Measurements from ENCODE around the gene GPC3.

The GPC3 gene

DNA sequence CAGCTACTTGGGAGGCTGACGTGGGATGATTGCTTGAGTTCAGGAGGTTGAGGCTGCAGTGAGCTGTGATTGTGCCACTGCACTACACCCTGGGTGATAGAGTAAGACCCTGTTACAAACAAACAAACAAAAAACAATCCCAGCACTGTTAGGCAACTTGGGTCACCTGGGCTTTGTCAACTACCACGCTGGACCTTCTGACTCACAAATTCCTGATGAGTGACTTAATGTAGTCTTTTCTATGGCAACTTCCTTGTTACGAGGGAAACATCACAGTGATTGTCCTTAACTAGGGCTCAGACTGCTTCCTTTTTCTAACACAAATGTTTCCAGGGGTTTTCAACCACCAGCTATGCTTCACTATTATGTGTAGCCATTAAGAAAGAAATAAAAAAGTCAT lies 441.3 kb downstream of the GPC3 start:
- ChIA-PET CTCF (no interaction called here), POLR2A (no interaction called here)
- DNase-seq (ENCODE audit: extremely low spot score): no peak
- TF ChIP-seq, protein P1, sequence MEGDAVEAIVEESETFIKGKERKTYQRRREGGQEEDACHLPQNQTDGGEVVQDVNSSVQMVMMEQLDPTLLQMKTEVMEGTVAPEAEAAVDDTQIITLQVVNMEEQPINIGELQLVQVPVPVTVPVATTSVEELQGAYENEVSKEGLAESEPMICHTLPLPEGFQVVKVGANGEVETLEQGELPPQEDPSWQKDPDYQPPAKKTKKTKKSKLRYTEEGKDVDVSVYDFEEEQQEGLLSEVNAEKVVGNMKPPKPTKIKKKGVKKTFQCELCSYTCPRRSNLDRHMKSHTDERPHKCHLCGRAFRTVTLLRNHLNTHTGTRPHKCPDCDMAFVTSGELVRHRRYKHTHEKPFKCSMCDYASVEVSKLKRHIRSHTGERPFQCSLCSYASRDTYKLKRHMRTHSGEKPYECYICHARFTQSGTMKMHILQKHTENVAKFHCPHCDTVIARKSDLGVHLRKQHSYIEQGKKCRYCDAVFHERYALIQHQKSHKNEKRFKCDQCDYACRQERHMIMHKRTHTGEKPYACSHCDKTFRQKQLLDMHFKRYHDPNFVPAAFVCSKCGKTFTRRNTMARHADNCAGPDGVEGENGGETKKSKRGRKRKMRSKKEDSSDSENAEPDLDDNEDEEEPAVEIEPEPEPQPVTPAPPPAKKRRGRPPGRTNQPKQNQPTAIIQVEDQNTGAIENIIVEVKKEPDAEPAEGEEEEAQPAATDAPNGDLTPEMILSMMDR (IDR thresholded peaks at IDR 0.05; ENCODE audit: control extremely low read depth, extremely low read depth, low read depth, missing control alignments): no peak

DNA sequence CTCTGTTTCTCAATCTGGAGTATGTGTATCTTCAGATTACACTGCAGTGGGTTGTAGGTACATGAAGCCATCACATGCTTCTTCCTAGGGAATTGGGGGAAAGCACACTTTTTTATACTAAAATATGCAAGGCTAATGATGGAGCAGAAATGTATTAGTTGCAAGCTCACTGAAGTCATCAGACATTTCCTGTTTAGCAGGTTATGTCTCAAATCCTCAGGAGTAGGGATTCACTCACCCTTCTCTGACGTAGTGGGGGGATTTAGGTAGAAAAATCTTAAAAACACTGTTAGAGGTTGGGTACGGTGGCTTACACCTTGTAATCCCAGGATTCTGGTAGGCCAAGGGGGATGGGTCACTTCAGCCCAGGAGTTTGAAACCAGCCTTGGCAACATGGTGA lies 441.7 kb downstream of the GPC3 start:
- DNase-seq (ENCODE audit: extremely low spot score): no peak
- TF ChIP-seq, protein P1 (IDR thresholded peaks at IDR 0.05; ENCODE audit: control extremely low read depth, extremely low read depth, low read depth, missing control alignments): no peak
- ChIA-PET POLR2A (no interaction called here), CTCF (no interaction called here)

DNA sequence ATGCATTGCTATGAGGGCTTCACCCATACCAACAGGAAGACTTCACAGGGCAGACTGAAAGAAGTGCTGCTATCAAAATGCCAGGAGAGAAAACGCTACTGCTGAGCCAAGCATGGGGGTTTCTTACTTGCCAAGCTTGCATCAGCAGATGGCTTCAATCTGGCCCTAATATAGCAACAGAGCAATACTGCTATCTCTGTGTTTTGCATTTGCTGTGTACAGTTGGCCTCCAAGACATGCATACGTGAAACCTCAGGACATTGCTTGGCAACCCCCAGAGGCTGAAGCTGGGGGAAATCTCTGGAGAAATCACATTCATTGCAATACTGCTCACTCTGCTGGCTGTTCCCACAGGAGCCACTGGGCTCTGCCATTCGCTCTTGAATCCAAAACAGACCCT lies 442.9 kb downstream of the GPC3 start:
- TF ChIP-seq, protein P1 (IDR thresholded peaks at IDR 0.05; ENCODE audit: control extremely low read depth, extremely low read depth, low read depth, missing control alignments): no peak
- CTCF ChIA-PET: no interaction called here
- POLR2A ChIA-PET: no interaction called here
- no peak for DNase-seq (ENCODE audit: extremely low spot score)

DNA sequence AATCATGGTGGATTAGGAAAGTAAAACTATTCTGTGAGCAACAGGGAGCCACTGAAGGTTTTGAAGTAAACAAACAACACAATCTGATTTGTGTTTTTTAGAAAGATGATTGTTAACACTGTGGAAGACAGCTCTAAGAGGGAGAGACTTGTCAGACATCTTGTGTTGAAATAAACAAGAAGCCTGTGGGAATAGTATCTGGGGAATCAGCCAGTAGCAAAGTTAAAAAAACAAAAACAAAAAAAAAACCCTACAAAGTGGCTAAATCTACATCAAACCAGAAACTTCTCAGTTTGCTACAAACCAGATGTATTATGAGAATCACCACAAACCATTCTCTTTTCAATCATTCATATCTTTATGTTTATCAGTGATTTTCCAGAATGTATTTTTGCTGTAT lies 444.4 kb downstream of the GPC3 start:
- TF ChIP-seq, protein P1 (IDR thresholded peaks at IDR 0.05; ENCODE audit: control extremely low read depth, extremely low read depth, low read depth, missing control alignments): no peak
- POLR2A ChIA-PET: no interaction called here
- no peak for DNase-seq (ENCODE audit: extremely low spot score)
- CTCF ChIA-PET: no interaction called here

DNA sequence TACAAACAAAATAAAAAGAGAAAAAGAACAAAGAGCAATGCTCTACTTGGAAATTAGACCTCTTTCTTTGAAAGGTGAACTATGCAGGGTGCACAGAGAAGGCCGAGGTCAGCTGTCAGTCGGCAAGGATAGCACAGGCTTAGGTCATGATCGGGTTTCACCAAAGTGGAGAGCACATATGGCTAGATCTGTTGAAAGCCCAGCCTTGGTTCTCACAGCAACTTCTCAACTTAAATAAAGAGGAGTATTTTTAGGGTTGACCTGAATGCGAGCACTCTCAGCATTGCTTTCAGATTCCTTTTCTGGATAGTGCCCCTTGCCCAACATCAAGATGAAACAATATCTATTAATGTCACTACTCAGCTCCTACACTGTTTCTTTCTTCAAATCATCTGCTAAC lies 447.2 kb downstream of the GPC3 start:
- ChIA-PET CTCF (no interaction called here), POLR2A (no interaction called here)
- no peak for DNase-seq (ENCODE audit: extremely low spot score)
- TF ChIP-seq, protein P1 (IDR thresholded peaks at IDR 0.05; ENCODE audit: control extremely low read depth, extremely low read depth, low read depth, missing control alignments): no peak

DNA sequence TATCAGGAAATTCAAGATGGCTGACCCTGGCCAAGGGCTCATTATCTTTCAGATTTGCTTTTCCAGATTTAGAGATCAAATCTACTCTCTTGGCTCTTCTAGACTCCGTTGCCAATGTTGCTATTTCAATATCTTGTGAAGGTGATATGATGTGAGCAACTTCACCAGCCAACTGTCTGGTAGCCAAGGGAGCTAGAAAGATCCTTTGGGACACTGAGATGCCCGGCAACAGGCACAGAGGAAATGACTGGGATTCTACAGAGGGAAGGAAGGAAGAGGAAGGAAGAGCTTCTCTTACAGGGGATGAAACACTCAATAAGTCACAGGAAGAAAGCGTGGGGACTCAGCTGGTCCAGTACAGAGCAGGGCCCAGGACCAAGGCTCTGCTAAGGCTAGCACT lies 448.3 kb downstream of the GPC3 start:
- ChIA-PET POLR2A (no interaction called here), CTCF (no interaction called here)
- DNase-seq (ENCODE audit: extremely low spot score): no peak
- TF ChIP-seq, protein P1 (IDR thresholded peaks at IDR 0.05; ENCODE audit: control extremely low read depth, extremely low read depth, low read depth, missing control alignments): no peak

DNA sequence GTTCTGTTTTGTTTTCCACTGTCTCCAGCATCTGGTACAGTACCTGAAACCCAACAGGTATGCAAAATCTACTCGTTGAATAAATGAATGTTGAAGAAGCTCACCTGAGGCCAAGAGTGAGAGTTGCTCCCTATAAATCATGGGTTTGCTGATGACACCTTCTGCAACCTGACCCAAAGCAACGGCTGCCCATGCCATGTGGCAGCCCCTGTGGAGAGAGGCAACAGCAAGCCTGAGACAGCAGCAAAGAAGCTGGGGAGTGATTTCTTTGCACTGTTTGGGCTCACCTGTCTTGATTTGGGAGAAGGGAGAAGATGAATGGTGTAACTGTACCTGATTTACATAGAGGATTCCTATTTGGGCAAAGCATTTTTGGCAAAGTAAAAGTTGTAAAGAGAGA lies 450.3 kb downstream of the GPC3 start:
- no peak for DNase-seq (ENCODE audit: extremely low spot score)
- TF ChIP-seq, protein P1 (IDR thresholded peaks at IDR 0.05; ENCODE audit: control extremely low read depth, extremely low read depth, low read depth, missing control alignments): no peak
- ChIA-PET POLR2A (no interaction called here), CTCF (no interaction called here)
